Measurements from ENCODE around the gene NPHP1. TPM values are rescaled to one million over a fixed set of nuclear protein-coding genes. Genes with fewer than 3 reads are reported as not detected.

Gene NPHP1
- total and polyA plus RNA-seq, 2 of the 4 experiments (the other 2 are of a cell fraction): 1.8 to 2.5 TPM

- no peak overlapping the region for H4K91ac ChIP-seq (ENCODE audit: insufficient read depth, low read depth, low read length)
- no peak overlapping the region for H4K5ac ChIP-seq (ENCODE audit: low read depth, low read length)
- 63% methylated on average over 3 of the region's 5 CpGs; no CpG with 5 or more reads in 1 of the 2 experiments for WGBS, 2 experiments (ENCODE audit: extremely low coverage in 2 of 2, insufficient read length in 1 of 2)
- TF ChIP-seq FOS (IDR thresholded peaks at IDR 0.05; ENCODE audit: low read depth, low read length): no peak
- no peak for TF ChIP-seq RAD21 (IDR thresholded peaks at IDR 0.05; ENCODE audit: low read length)
- no peak for TF ChIP-seq RCOR1 (IDR thresholded peaks at IDR 0.05; ENCODE audit: insufficient replicate concordance, low read length)
- TF ChIP-seq RFX5 (IDR thresholded peaks at IDR 0.05; ENCODE audit: low read depth, low read length): no peak
- TF ChIP-seq CEBPB (IDR thresholded peaks at IDR 0.05; ENCODE audit: low read depth, low read length): no peak
- no peak for TF ChIP-seq USF2 (IDR thresholded peaks at IDR 0.05; ENCODE audit: low read depth, low read length)
- no peak for TF ChIP-seq POLR2A (IDR thresholded peaks at IDR 0.05; ENCODE audit: low read depth, low read length)
- no peak for TF ChIP-seq MAZ (IDR thresholded peaks at IDR 0.05; ENCODE audit: borderline replicate concordance, low read depth, low read length)
- no peak for TF ChIP-seq BHLHE40 (IDR thresholded peaks at IDR 0.05; ENCODE audit: low read depth, low read length)
- no peak for TF ChIP-seq MXI1 (IDR thresholded peaks at IDR 0.05; ENCODE audit: borderline replicate concordance, low read depth, low read length)
- POLR2A ChIA-PET (ENCODE audit: unreplicated experiment): no interaction called here
- H2AK9ac ChIP-seq (replicated peaks; ENCODE audit: low read depth, low read length, poor library complexity): no peak overlapping the region
- H2AK5ac ChIP-seq (ENCODE audit: low read depth, low read length): no peak overlapping the region
- intact Hi-C loops (cut with micrococcal nuclease) (no loop called here), dilution Hi-C loops (cut with HindIII; ENCODE audit: low sequenced_read_pairs, unreplicated experiment) (no loop called here), in situ Hi-C loops (cut with MboI; ENCODE audit: low sequenced_read_pairs) (no loop called here)
- no peak overlapping the region for H2BK20ac ChIP-seq (ENCODE audit: low read depth, low read length)
- no peak overlapping the region for H4K8ac ChIP-seq (ENCODE audit: low read depth in 2 of 2, low read length in 2 of 2)
- H2BK120ac ChIP-seq (ENCODE audit: low read depth, low read length): no peak overlapping the region
- ATAC-seq (ENCODE audit: low read depth) (no peak), DNase-seq (no peak)
- no peak overlapping the region for H2BK5ac ChIP-seq (ENCODE audit: low read depth, low read length, poor library complexity, severe bottlenecking)
- no peak overlapping the region for H2AFZ ChIP-seq (replicated peaks; ENCODE audit: low read length, poor library complexity)
- no peak overlapping the region for H3K4me3 ChIP-seq (ENCODE audit: insufficient read depth, low read depth, low read length)
- H3K27me3 ChIP-seq (ENCODE audit: control insufficient read depth, insufficient read depth, low read length): no peaks in the 10 kb centered on the region
- no peak overlapping the region for H3K18ac ChIP-seq (ENCODE audit: low read depth, low read length)
- H3K9me1 ChIP-seq (ENCODE audit: insufficient read depth, low read length): no peaks in the 10 kb centered on the region
- H2BK15ac ChIP-seq (ENCODE audit: low read depth, low read length): no peak overlapping the region
- no peak overlapping the region for H3K23ac ChIP-seq (ENCODE audit: low read depth, low read length)
- H3K79me1 ChIP-seq (ENCODE audit: low read depth in 1 of 2, low read length in 2 of 2): no peaks in the 10 kb centered on the region
- no peak overlapping the region for H3K56ac ChIP-seq (ENCODE audit: extremely low read depth, insufficient read depth, low read length)
- CTCF ChIA-PET: interaction anchor here (0.5 to 1.2 kb wide), 2 partner anchors 11 to 1334 kb away, joined by 4 read pairs; no protein-coding TSS in a partner anchor
- no peaks in the 10 kb centered on the region for H3K9me3 ChIP-seq (ENCODE audit: control insufficient read depth, insufficient read depth, low read length)
- no peak overlapping the region for H3K4me2 ChIP-seq (ENCODE audit: low read depth, low read length)
- no peak overlapping the region for H3K4ac ChIP-seq (ENCODE audit: low read depth, low read length)
- no peak overlapping the region for H3K27ac ChIP-seq (ENCODE audit: insufficient read depth, low read length)
- H3K4me1 ChIP-seq (ENCODE audit: control insufficient read depth, insufficient read depth, low read length): no peaks in the 10 kb centered on the region
- BruUV-seq (replicated peaks): no TSS peak
- H3K14ac ChIP-seq (replicated peaks; ENCODE audit: low read depth, low read length): no peak overlapping the region
- H4K20me1 ChIP-seq (ENCODE audit: insufficient read depth, low read length): no peaks in the 10 kb centered on the region
- no peak overlapping the region for H3K9ac ChIP-seq (ENCODE audit: low read depth, low read length)
- no peaks in the 10 kb centered on the region for H3K36me3 ChIP-seq (ENCODE audit: control insufficient read depth, insufficient read depth, low read length)
These were observed 37.4 kb downstream of the NPHP1 start for GRCh38 chr2:110167326-110168000.
